Medulla oblongata (tissue), 1 donor: ENCODE measurements around the gene PIN1.

Experiments used
- DNase-seq: peaks from one replicate; pipeline ENCODE4 v3.0.0-alpha.2; 2015; ENCODE audit errors: extremely low spot score

Gene PIN1

DNA sequence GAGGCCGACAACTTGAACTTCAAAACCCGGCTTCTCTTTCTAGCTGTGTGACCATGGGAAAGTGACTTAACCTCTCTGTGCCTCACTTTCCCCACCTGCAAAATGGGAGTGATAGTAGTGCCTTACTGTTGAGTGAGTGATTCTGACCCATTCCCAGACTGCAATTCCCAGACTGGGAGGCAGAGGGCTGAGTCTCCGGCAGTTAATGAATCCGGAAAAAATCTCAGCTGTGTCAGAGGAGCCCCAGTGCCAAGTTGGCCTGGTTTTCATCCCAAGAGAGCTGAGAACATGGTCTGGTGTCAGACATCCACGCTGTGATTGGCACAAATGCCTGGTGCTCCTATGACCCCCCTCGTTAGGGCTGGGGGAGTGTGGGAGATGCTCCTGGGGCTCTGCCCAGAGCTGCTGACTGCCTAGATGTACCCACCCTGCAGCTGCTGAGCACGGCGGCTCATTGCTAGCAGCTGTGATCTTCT is 50.0 kb downstream of the PIN1 start:
- DNase-seq, result peak; percentile 68

GRCh38 chr19:9891609-9892373 is 56.7 kb downstream of the PIN1 start:
- DNase-seq, result no peak
